ENCODE data around the gene POLR3E.

POLR3E gene

GRCh38 chr16:22297114-22297870 lies at the start of gene POLR3E:
TSS of gene POLR3E (plus strand) at chr16:22297409. CDS start at chr16:22302969, 5,560 bp downstream.
- peak; percentile 90 for DNase-seq

- DNase-seq: no peak
Observed at GRCh38 chr16:22250522-22250921, 46.7 kb upstream of the POLR3E start.

- no peak for DNase-seq
Observed at GRCh38 chr16:22252317-22252716, 44.9 kb upstream of the POLR3E start.

- no peak for DNase-seq
Observed at GRCh38 chr16:22253272-22253671, 43.9 kb upstream of the POLR3E start.

GRCh38 chr16:22255335-22255734 lies 41.9 kb upstream of the POLR3E start:
- DNase-seq: no peak

- no peak for DNase-seq
Observed at GRCh38 chr16:22257440-22257839, 39.8 kb upstream of the POLR3E start.

- DNase-seq: no peak
Observed at GRCh38 chr16:22260490-22260889, 36.7 kb upstream of the POLR3E start.

- DNase-seq: no peak
Observed at GRCh38 chr16:22262460-22262859, 34.7 kb upstream of the POLR3E start.

- no peak for DNase-seq
Observed at GRCh38 chr16:22264786-22265185, 32.4 kb upstream of the POLR3E start.

GRCh38 chr16:22265351-22265750 lies 31.9 kb upstream of the POLR3E start:
- DNase-seq: no peak

GRCh38 chr16:22266546-22266945 lies 30.7 kb upstream of the POLR3E start:
- no peak for DNase-seq

- no peak for DNase-seq
Observed at GRCh38 chr16:22267764-22268163, 29.4 kb upstream of the POLR3E start.

GRCh38 chr16:22270525-22270924 lies 26.7 kb upstream of the POLR3E start:
- DNase-seq: no peak

- no peak for DNase-seq
Observed at GRCh38 chr16:22272870-22273650, 24.1 kb upstream of the POLR3E start.

GRCh38 chr16:22274916-22275315 lies 22.3 kb upstream of the POLR3E start:
- no peak for DNase-seq

GRCh38 chr16:22278441-22279230 lies 18.6 kb upstream of the POLR3E start:
- DNase-seq: no peak

GRCh38 chr16:22282254-22282892 lies 14.8 kb upstream of the POLR3E start:
- no peak for DNase-seq

GRCh38 chr16:22284637-22285036 lies 12.6 kb upstream of the POLR3E start:
- no peak for DNase-seq

GRCh38 chr16:22285080-22285479 lies 12.1 kb upstream of the POLR3E start:
- DNase-seq: no peak

GRCh38 chr16:22291020-22291419 lies 6.2 kb upstream of the POLR3E start:
- DNase-seq: no peak

GRCh38 chr16:22291860-22292318 lies 5.3 kb upstream of the POLR3E start:
- no peak for DNase-seq

- DNase-seq: no peak
Observed at GRCh38 chr16:22292320-22292719, 4.9 kb upstream of the POLR3E start.

Measured in NCI-H2081 treated with DMSO at 0.1 percent for 48 hours (cell line).